Brain pericyte (primary cell): ENCODE measurements around the gene JPH3.
A peak's percentile ranks its signal among the peaks of the same experiment; 100 is the strongest.

Experiments
- DNase-seq: peaks from one replicate; pipeline ENCODE4 v3.0.0-alpha.2; 2012; ENCODE audit warnings: low read depth, low spot score

The JPH3 gene

GRCh38 chr16:87740441-87740840, 138.1 kb downstream of the JPH3 start:
- peak; percentile 70 for DNase-seq

DNA sequence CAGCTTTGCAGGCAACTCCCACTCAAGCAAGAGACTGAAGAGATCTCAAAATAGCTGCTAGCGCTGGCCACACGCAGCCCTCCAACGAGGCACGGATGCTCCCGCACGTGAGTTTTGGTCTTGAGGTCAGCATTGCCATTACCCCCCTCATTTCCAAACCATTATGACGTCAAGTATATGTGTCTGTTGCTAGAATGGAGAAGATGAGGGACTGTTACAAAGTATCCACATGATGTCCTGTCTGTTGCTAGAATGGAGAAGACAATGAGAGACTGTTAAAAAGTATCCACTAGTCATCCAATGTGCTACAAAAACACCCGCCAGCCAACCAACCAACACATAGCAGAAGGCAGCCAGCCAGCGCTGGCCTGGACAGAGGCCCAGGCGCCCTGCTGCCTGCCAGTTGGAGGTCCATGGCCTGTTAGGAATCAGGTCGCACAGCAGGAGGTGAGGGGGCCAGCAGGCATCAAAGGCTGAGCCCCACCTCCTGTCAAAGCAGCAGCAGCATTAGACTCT, 138.7 kb downstream of the JPH3 start:
- peak; percentile 76 for DNase-seq

DNA sequence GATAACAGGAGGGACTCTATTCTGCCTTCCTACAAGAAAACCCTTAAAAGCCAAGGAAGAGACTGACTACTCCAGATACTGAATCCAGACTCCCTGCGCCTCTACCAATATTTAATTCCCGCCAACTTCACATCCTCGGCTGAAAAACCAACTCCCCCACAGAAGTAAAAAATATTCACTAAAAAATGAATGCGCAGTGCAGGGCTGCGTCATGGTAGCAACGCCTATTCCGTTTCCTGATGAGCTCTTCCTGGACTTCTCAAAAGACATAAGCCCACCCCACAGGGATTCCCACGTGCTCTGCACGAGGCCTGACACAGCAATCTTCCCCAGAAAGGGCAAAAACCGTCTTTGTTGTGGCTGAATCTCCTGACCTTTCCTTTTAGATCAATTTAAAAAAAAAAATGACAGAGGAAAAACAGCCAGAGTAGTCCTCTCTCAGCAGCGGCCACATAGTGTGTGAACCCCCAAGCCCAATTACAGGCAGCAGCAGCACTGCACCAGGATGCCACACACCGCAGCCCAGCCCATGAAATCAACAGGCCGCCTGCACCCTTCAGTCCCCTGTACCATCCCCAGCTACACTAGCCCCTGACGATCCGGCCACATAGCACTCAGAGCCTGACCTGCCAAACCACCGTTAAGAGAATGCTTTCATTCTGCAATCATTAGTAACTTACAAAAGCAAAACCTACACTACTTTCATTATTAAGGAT, 139.6 kb downstream of the JPH3 start:
- DNase-seq, result no peak

DNA sequence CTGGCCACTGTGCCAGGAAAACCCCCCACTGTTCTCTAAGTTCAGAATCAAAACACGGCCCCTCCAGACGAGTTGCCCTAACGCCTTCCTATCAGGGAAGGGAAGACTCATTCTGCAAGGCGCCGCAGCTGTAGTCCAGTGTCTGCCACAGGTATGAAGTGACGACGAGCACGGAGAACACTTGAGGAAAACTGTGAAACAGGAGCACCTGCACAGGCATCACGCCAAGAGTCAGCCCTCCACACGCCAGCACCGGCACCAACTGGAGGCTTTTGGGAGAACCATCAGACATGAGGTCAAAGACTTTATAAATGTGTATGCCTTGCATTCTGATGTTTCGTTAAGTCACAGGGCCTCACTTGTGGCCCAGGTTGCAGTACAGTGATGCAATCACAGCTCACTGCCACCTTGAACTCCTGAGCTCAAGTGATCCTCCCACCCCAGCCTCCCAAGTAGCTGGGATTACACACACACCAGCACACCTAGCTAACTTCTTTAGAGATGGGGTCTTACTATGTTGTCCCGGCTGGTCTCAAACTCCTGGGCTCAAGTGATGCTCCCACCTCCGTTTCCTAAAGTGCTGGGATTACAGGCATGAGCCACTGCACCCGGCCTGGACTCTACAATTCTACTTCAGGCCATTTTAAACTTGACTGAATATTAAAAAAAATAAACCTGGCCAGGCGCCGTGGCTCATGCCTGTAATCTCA, 140.6 kb downstream of the JPH3 start:
- DNase-seq, result no peak

DNA sequence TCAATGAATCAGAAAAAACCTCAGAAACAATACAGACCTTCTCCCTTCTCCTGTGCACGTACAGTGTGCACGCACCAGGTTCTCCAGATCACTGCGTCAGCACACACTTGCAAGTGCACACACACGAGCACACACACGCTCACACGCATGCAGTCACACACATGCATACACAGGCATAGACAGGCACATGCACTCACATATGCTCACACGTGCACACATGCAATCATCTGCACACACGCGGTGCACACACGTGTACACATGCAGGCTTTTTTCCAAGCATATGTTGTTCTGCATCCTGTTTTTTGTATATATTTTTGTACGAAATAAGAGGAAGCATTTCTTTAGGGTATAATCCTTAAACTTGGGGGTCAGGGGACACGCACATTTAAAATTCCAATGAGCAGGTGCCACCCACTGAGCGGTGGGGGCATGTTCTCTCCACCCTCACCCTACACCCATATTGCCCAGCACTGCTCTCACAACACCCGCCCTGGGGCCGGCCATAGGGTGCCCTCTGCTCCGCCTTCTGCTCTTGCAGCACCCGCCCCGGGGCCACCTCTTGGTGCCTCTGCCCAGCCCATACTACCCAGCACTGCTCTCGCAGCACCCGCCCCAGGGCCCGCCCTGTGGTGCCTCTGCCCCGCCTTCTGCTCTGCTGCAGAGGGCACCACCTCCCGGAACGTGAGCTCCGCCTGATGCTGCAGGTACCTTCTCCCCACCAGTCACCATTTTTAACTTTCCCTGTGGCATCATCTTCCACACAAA, 142.6 kb downstream of the JPH3 start:
- DNase-seq, result no peak

DNA sequence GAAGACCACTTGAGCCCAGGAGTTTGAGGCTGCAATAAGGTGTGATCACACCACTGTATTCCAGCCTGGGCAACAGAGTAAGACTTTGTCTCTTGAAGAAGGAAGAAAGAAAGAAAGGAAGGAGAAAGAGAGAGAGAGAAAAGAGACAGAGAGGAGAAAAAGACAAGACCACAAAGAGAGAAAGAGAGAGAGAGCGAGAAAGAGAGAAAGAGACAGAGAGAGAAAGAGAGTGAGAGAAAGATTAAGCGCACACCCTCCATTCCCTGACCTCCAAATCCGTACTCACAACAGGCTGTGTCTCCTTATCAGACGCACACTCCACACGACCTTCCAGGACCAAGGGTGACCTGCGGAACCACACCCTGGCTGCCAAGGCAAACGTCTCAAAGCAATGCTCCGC, 143.9 kb downstream of the JPH3 start:
- DNase-seq, result no peak
